ENCODE measurements around the gene ARHGEF5.
"Not testable (repeated sequence)": the region's sequence is repeated elsewhere in the genome, so short reads cannot be mapped to it uniquely, and the experiment has no call there.

DNA sequence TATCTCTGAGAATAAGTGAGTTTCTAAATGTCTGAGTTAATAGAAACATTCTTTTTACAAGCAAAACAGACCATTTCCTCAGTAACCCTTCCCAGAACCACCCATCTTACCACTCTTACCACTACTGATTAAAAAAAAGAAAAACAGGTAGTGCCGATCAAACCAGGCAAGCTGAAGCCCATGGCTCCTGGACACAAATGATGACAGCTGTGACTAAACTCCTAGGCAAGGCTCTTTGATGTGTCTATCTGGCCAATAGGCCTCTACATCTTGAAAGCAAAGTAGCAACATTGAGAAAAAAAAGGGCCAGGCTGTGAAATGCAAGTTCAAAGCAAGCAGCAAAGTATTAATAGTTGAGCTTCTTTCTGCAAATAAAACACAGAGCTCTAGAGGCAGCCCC lies 6.6 kb upstream of the ARHGEF5 start:
- TF ChIP-seq EP300, POLR2AphosphoS5, POLR2A (IDR thresholded peaks at IDR 0.05): not testable (repeated sequence)
- TF ChIP-seq, protein P1, sequence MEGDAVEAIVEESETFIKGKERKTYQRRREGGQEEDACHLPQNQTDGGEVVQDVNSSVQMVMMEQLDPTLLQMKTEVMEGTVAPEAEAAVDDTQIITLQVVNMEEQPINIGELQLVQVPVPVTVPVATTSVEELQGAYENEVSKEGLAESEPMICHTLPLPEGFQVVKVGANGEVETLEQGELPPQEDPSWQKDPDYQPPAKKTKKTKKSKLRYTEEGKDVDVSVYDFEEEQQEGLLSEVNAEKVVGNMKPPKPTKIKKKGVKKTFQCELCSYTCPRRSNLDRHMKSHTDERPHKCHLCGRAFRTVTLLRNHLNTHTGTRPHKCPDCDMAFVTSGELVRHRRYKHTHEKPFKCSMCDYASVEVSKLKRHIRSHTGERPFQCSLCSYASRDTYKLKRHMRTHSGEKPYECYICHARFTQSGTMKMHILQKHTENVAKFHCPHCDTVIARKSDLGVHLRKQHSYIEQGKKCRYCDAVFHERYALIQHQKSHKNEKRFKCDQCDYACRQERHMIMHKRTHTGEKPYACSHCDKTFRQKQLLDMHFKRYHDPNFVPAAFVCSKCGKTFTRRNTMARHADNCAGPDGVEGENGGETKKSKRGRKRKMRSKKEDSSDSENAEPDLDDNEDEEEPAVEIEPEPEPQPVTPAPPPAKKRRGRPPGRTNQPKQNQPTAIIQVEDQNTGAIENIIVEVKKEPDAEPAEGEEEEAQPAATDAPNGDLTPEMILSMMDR (IDR thresholded peaks at IDR 0.05) = not testable (repeated sequence)

Data from suprapubic skin (tissue), 4 donors.